G401.6 (cell line): ENCODE measurements around the gene SRGAP3.

Experiments used
- FAIRE-seq: peaks from 2 replicates; lab custom pipeline; 2012; peaks lifted over from hg19 to GRCh38; lab: Jason Lieb, UNC

SRGAP3 gene

GRCh38 chr3:9201266-9201665 is 48.2 kb downstream of the SRGAP3 start:
- no peak for FAIRE-seq

GRCh38 chr3:9199775-9200174 is 49.7 kb downstream of the SRGAP3 start:
- no peak for FAIRE-seq

GRCh38 chr3:9198899-9199335 is 50.5 kb downstream of the SRGAP3 start:
- no peak for FAIRE-seq

- FAIRE-seq = no peak
Observed at GRCh38 chr3:9198261-9198660, 51.2 kb downstream of the SRGAP3 start.

- no peak for FAIRE-seq
Observed at GRCh38 chr3:9196020-9196419, 53.4 kb downstream of the SRGAP3 start.

- FAIRE-seq = no peak
Observed at GRCh38 chr3:9195390-9195789, 54.1 kb downstream of the SRGAP3 start.

- no peak for FAIRE-seq
Observed at GRCh38 chr3:9194509-9195184, 54.8 kb downstream of the SRGAP3 start.

- no peak for FAIRE-seq
Observed at GRCh38 chr3:9193633-9194195, 55.7 kb downstream of the SRGAP3 start.

- FAIRE-seq = no peak
Observed at GRCh38 chr3:9193211-9193610, 56.2 kb downstream of the SRGAP3 start.

- FAIRE-seq = no peak
Observed at GRCh38 chr3:9192248-9193025, 57.0 kb downstream of the SRGAP3 start.

GRCh38 chr3:9190276-9190675 is 59.2 kb downstream of the SRGAP3 start:
- FAIRE-seq = no peak

GRCh38 chr3:9188583-9188982 is 60.9 kb downstream of the SRGAP3 start:
- no peak for FAIRE-seq

- no peak for FAIRE-seq
Observed at GRCh38 chr3:9185701-9186100, 63.7 kb downstream of the SRGAP3 start.

GRCh38 chr3:9185046-9185445 is 64.4 kb downstream of the SRGAP3 start:
- FAIRE-seq = no peak

GRCh38 chr3:9184461-9184835 is 65.0 kb downstream of the SRGAP3 start:
- no peak for FAIRE-seq

GRCh38 chr3:9183811-9184460 is 65.5 kb downstream of the SRGAP3 start:
- no peak for FAIRE-seq

- no peak for FAIRE-seq
Observed at GRCh38 chr3:9183011-9183410, 66.4 kb downstream of the SRGAP3 start.

GRCh38 chr3:9180764-9181117 is 68.7 kb downstream of the SRGAP3 start:
- FAIRE-seq = no peak

GRCh38 chr3:9179826-9180763 is 69.4 kb downstream of the SRGAP3 start:
- no peak for FAIRE-seq

- FAIRE-seq = no peak
Observed at GRCh38 chr3:9178697-9179096, 70.7 kb downstream of the SRGAP3 start.

- FAIRE-seq = no peak
Observed at GRCh38 chr3:9175421-9175820, 74.0 kb downstream of the SRGAP3 start.

- FAIRE-seq = no peak
Observed at GRCh38 chr3:9173445-9173844, 76.0 kb downstream of the SRGAP3 start.
